ENCODE results near the gene DHFR2.

DNA sequence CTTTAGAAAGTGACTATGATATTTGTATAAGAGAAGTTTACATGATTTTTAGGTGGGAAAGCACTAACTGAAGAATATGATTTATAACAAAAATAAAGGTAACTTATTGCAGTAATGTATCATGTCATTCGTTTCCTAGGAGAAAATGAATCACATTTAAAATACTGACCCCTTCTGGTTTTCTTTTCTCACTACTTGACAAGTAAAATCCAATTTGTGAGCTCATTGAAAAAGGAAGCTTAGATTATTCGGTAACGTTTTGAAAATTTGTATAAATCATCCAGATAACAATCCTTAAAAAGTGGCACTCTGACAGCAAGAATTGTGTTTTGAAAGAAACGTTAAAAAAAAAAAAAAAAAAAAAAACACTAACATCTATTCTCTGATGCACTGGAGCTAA is 39.1 kb upstream of the DHFR2 start:
- TF ChIP-seq, protein P1, sequence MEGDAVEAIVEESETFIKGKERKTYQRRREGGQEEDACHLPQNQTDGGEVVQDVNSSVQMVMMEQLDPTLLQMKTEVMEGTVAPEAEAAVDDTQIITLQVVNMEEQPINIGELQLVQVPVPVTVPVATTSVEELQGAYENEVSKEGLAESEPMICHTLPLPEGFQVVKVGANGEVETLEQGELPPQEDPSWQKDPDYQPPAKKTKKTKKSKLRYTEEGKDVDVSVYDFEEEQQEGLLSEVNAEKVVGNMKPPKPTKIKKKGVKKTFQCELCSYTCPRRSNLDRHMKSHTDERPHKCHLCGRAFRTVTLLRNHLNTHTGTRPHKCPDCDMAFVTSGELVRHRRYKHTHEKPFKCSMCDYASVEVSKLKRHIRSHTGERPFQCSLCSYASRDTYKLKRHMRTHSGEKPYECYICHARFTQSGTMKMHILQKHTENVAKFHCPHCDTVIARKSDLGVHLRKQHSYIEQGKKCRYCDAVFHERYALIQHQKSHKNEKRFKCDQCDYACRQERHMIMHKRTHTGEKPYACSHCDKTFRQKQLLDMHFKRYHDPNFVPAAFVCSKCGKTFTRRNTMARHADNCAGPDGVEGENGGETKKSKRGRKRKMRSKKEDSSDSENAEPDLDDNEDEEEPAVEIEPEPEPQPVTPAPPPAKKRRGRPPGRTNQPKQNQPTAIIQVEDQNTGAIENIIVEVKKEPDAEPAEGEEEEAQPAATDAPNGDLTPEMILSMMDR (IDR thresholded peaks at IDR 0.05; ENCODE audit: extremely low read depth in 1 of 2, insufficient read depth in 1 of 2, low read depth in 1 of 2, low read length in 2 of 2), result no peak
- TF ChIP-seq POLR2A (IDR thresholded peaks at IDR 0.05; ENCODE audit: low read depth, low read length), result no peak
- TF ChIP-seq FOS (IDR thresholded peaks at IDR 0.05; ENCODE audit: borderline replicate concordance, insufficient read depth, low read length), result no peak
- TF ChIP-seq GATA2 (IDR thresholded peaks at IDR 0.05; ENCODE audit: insufficient read depth, insufficient read length, low read depth, low read length), result no peak
- no peak for TF ChIP-seq EZH2 (IDR thresholded peaks at IDR 0.05; ENCODE audit: borderline replicate concordance, low read depth, low read length, severe bottlenecking)
